K562 (cell line): Measurements from ENCODE around the gene SH3BP5. TPM values are rescaled to one million over a fixed set of nuclear protein-coding genes. Genes with fewer than 3 reads are reported as not detected.

Source experiments
- BCL6 ChIP-seq: fragments of 250-450 bp; sonication (Bioruptor Pico); IDR thresholded peaks from 2 replicates; pipeline ENCODE4 v1.4.0; 2020
- CBX8 ChIP-seq: fragments of 200-600 bp; sonication (generic); IDR thresholded peaks from 2 replicates; pipeline ENCODE4 v1.6.1; 2012; ENCODE audit warnings: borderline replicate concordance, mixed run types, low read depth, mild to moderate bottlenecking, moderate library complexity, mixed read lengths, low read length, control low read depth, inconsistent platforms; ENCODE audit not compliant: poor library complexity, severe bottlenecking; ENCODE audit errors: extremely low read depth
- CEBPB ChIP-seq: fragments of 450-650 bp; IDR thresholded peaks from 2 replicates; pipeline ENCODE4 v1.6.1; 2016; ENCODE audit warnings: missing genetic modification characterization, missing compliant biosample characterization
- CSDE1 ChIP-seq, 2 experiments: fragments of 450-650 bp; IDR thresholded peaks; 2 replicates each; pipeline ENCODE4 v1.6.1; 2016; ENCODE audit warnings: mild to moderate bottlenecking in 1 of 2
- CTCFL ChIP-seq: IDR thresholded peaks from 2 replicates; pipeline ENCODE4 v1.6.1; 2011; ENCODE audit warnings: borderline replicate concordance, low read depth, mild to moderate bottlenecking, moderate library complexity, low read length; ENCODE audit not compliant: insufficient read depth, poor library complexity, severe bottlenecking
- CXXC5 ChIP-seq: fragments of 250-450 bp; sonication (Bioruptor Pico); IDR thresholded peaks from 2 replicates; pipeline ENCODE4 v1.8.0; 2022; ENCODE audit warnings: inconsistent platforms, mild to moderate bottlenecking, moderate library complexity
- DPF2 ChIP-seq: fragments of 450-650 bp; IDR thresholded peaks from 2 replicates; pipeline ENCODE4 v1.6.1; 2016
- ELF2 ChIP-seq: fragments of 250-450 bp; sonication (Bioruptor Pico); IDR thresholded peaks from 2 replicates; pipeline ENCODE4 v1.5.0; 2021; ENCODE audit warnings: mild to moderate bottlenecking
- FOXO4 ChIP-seq: fragments of 450-650 bp; formaldehyde crosslinking; IDR thresholded peaks from 2 replicates; pipeline ENCODE4 v1.4.0; 2020; ENCODE audit warnings: mild to moderate bottlenecking, moderate library complexity
- GABPA ChIP-seq: fragments of 200-800 bp; sonication (Bioruptor generic); conservative IDR thresholded peaks from 2 replicates; pipeline ENCODE4 v1.6.1; 2016; ENCODE audit warnings: low read depth, missing genetic modification characterization, missing compliant biosample characterization
- HINFP ChIP-seq: fragments of 450-650 bp; conservative IDR thresholded peaks from 2 replicates; pipeline ENCODE4 v1.6.1; 2016; ENCODE audit warnings: missing genetic modification characterization, low read depth, mild to moderate bottlenecking, control low read depth, missing compliant biosample characterization
- ID3 ChIP-seq, 2 experiments: fragments of 250-450 bp in 1 of 2; fragments of 450-650 bp in 1 of 2; sonication (Bioruptor Pico) in 1 of 2; IDR thresholded peaks; 2 replicates each; pipeline versions ENCODE4 v1.6.1 to v1.8.0; 2016 to 2021; ENCODE audit warnings: mild to moderate bottlenecking in 2 of 2, moderate library complexity in 2 of 2, missing compliant biosample characterization in 1 of 2, missing genetic modification characterization in 1 of 2
- MCM2 ChIP-seq: fragments of 450-650 bp; IDR thresholded peaks from 2 replicates; pipeline ENCODE4 v1.6.1; 2017; ENCODE audit warnings: low read depth, mild to moderate bottlenecking
- MLX ChIP-seq, 2 experiments: fragments of 450-650 bp in 1 of 2; sonication (generic) in 1 of 2; formaldehyde crosslinking; conservative IDR thresholded peaks; 2 replicates each; pipeline versions ENCODE4 v1.4.0 to v1.8.1; 2020 to 2022; ENCODE audit warnings: mild to moderate bottlenecking in 1 of 2, missing genetic modification reagents in 1 of 2
- NELFE ChIP-seq: IDR thresholded peaks from 2 replicates; pipeline ENCODE4 v1.6.1; 2011; ENCODE audit warnings: mild to moderate bottlenecking; ENCODE audit not compliant: insufficient read depth, insufficient read length
- NR2C1 ChIP-seq, 2 experiments: fragments of 450-650 bp; IDR thresholded peaks; 2 replicates each; pipeline ENCODE4 v1.6.1; 2017; ENCODE audit warnings: mild to moderate bottlenecking in 2 of 2, antibody characterized with exemption in 1 of 2, inconsistent platforms in 1 of 2, missing compliant biosample characterization in 1 of 2, missing genetic modification characterization in 1 of 2
- POLR3G ChIP-seq: IDR thresholded peaks from 2 replicates; pipeline ENCODE4 v1.6.1; 2011; ENCODE audit not compliant: insufficient read length, insufficient replicate concordance; ENCODE audit errors: extremely low read depth
- STAG1 ChIP-seq: sonication (generic); formaldehyde crosslinking; IDR thresholded peaks from 2 replicates; pipeline ENCODE4 v1.5.0; 2020; ENCODE audit warnings: missing genetic modification reagents, borderline replicate concordance
- ZNF24 ChIP-seq: fragments of 450-650 bp; IDR thresholded peaks from 2 replicates; pipeline ENCODE4 v1.6.1; 2016
- ZNF324 ChIP-seq: fragments of 250-450 bp; sonication (Bioruptor Pico); IDR thresholded peaks from 2 replicates; pipeline ENCODE4 v1.4.0; 2020; ENCODE audit warnings: mild to moderate bottlenecking
- polyA plus RNA-seq, 8 experiments: library from polyadenylated mRNA; depleted of rRNA in 4 of 8; stranded (reverse) in 5 of 8; unstranded in 3 of 8; fragments of >200 nt; fragmentation: Nextera tagmentation in 2 of 8; fragmentation: Illumina TruSeq in 1 of 8; extraction: Ambion mirVana in 2 of 8; extraction: Trizol in 1 of 8; gene quantifications; 2 replicates each; pipeline versions ENCODE4 v1.2.1 to v1.2.3, GENCODE V29; 2011 to 2014; ENCODE audit warnings: inconsistent platforms in 1 of 8, missing spikeins in 1 of 8
- total RNA-seq, 7 experiments: library from RNA; depleted of rRNA in 6 of 7; stranded (reverse); fragments of >200 nt in 6 of 7; fragmentation: Illumina TruSeq in 2 of 7; extraction: Trizol in 2 of 7; gene quantifications; 2 replicates each; pipeline versions ENCODE4 v1.2.1 to v1.2.3, GENCODE V29; 2011 to 2021; ENCODE audit warnings: low replicate concordance in 1 of 7

Gene SH3BP5
- total and polyA plus RNA-seq, 9 of the 15 experiments (the other 6 are each of a cell fraction or from before 2014, with no cell fraction given) = 2.9 to 29.0 (median 14.9) TPM

DNA sequence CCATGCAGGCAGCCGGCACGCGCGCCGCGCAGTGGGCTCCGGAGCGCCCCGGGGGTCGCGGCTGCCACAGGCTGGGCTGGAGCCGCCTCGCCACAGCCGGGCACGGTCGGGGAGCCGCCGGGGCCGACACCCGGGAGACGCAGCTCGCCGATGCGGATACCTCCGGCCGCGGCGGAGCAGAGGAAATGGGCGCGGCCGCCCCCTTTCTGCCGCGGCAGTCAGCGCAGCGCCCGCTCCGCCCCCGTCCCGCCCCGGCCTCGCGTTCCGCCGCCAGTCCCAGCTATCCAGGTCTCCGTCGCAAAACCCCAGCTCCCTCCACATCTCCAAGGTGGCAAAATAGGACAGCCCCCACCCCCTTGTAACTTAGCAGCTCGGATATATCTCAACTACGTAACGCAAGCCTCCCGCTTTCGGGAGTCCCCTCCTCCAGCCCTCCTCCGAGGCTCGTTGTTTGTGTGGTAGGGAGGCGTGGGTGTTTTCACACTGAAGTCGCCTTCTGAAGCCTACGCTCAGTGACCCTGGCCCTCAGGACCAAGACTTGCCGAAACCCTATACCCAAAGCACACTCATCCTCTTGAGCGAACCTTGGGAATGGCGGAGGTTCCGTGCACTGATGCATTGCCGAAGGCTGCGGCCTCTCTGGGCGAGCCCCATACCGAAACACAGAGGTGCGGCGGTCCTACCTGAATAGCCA lies at the start of gene SH3BP5 (continued):
- peak; percentile 36 to 64; a peak in 1 of 4 replicates for TF ChIP-seq MLX (CRISPR knock-in tag; conservative IDR thresholded peaks at IDR 0.05)
- no peak for TF ChIP-seq MCM2
- TF ChIP-seq FOXO4 (CRISPR knock-in tag) = 0 out of 2 replicates have a peak, but pooled peaks have one; percentile 77
- TF ChIP-seq GABPA = peak; percentile 51
- no peak for TF ChIP-seq NELFE
- peak; percentile 92 for TF ChIP-seq CXXC5 (CRISPR knock-in tag)
- TF ChIP-seq HINFP (tag) = no peak
- TF ChIP-seq CBX8 = no peak
- TF ChIP-seq STAG1 = peak; percentile 20; the same call in 1 of the 2 replicates
- no peak for TF ChIP-seq ID3 (CRISPR knock-in tag; IDR thresholded peaks at IDR 0.05)
- TF ChIP-seq ID3 (tag; IDR thresholded peaks at IDR 0.05) = 0 out of 2 replicates have a peak, but pooled peaks have one; percentile 3
- TF ChIP-seq ZNF24 = 0 out of 2 replicates have a peak, but pooled peaks have one; percentile 49
- TF ChIP-seq CTCFL = peak; percentile 21
- no peak for TF ChIP-seq NR2C1 (IDR thresholded peaks at IDR 0.05)
- 0 out of 2 replicates have a peak, but pooled peaks have one; percentile 8 for TF ChIP-seq NR2C1 (tag; IDR thresholded peaks at IDR 0.05)
- TF ChIP-seq DPF2 = peak; percentile 47; the same call in 1 of the 2 replicates
- TF ChIP-seq ZNF324 (CRISPR knock-in tag) = no peak
- TF ChIP-seq BCL6 (CRISPR knock-in tag) = no peak
- TF ChIP-seq CSDE1 (IDR thresholded peaks at IDR 0.05) = no peak
- TF ChIP-seq CEBPB (tag) = no peak
- 0 out of 2 replicates have a peak, but pooled peaks have one; percentile 24 for TF ChIP-seq ELF2 (CRISPR knock-in tag)
- no peak for TF ChIP-seq POLR3G
